NCI-H82 treated with DMSO at 0.1 percent for 48 hours (cell line): ENCODE measurements around the gene CCDC28A.
"Not testable (repeated sequence)": the region's sequence is repeated elsewhere in the genome, so short reads cannot be mapped to it uniquely, and the experiment has no call there.

Source experiments
- DNase-seq: peaks from one replicate; lab custom pipeline; 2025; ENCODE audit not compliant: unreplicated experiment; lab: John Stamatoyannopoulos, UW

Gene CCDC28A

DNA sequence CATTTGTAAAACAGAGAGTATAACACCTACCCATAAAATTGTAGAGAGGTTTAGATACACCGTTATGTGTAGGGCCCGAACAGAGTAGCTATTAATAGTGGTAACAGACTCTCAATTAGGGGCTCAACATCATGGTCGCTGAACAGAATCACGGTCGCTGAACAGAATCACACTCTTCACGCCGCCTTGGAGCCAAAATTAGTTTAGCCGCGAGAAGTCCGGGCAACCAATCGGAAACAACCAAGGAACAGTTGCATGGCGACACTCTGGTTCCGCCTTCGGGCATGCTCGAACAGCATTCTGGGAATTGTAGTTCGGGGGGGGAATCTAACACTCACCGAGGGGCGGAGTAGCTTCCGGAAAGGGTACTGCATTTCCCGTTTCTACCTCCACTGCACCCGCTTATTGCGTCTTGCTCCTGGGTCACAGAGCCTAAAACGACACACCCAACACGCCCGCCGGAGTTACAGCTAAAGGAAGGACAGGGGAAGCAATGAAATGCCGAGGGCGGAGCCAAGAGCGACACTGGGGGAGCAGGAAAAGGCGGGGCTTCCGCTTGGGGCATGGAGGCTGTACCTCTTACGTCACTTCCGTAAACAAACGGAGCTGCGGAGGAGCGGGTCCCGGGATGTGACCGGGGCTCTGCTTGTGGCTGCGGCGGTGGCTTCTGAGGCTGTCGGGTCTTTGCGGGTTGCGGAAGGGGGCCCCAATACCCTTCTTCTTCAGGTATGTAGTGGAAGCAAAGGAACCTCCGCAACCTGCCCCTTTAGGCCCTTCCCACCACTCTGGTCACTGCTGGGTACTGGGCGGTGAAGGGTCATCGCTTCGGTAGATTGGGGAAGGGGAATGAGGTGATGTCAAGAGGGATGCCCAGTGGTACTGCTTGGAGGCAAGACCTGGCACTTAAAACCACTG is at the start of gene CCDC28A:
Gene CCDC28A, plus strand, starts transcription at position 593 of the 915 bp plus-strand sequence. CDS start 2,352 bp downstream, outside the sequence.
- peak; percentile 90 for DNase-seq

DNA sequence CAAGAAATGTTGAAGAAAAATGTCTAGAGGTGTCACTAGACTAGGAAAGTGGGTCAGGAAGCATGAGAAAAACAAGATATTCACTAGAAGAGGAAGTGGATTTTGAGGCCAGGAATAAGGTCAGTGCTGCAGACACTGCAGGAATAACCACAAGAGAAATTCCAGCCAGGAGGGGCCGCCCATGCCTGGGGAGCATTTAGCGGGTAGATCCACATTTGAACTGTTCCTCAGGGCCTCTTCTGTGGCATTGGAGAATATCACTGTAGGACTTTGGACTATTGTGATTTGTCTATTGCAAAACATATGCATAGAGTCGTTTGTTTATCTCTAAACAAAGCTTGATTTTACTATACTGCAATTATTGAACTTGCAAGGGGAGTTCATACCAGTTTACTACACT is 49.6 kb upstream of the CCDC28A start:
- no peak for DNase-seq

DNA sequence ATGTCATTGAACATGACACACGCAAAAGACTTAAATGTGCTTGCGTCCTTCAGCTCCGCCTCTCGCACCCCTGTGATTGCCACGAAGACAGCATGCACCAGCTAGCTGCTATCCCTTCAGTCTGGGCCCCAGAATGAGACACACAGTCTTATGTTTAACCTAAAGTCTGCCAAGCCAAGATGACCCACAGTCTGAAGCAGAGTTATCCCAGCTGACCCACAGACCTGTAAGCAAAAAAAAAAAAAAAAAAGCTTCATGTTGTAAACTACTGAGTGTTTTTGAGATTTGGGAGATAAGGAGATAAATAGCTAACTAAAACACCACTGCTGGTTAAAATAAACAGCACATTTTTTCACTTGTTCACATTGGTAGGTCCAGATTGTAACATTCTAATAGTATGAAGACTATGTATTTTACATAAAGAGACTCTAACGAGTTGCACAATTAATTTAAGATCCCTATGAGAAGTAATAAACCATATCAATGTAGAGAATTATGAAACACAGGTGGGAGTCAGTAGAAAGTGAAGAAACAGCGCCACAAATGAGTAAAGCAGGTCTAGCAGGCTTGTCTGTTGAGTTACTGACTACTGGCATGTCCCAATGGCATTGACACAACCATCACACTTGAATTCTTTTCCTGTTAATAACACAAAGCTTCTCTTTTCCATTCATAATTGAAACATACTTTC is 47.4 kb upstream of the CCDC28A start:
- no peak for DNase-seq

DNA sequence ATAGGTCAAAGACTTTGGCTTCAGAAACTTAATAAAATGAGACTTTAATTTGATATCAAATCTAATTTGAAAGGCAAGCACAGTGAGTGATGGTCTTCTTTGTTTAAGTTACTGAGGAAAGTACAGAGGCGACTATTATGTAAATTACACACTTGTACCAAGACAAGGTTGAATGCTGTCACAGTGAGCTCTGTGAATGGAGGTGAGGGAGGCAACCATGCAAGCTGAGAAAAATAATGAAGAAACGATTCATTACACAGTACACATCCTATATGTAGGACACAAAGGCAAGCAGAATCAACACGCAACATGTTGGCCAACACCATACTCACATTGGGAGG is 46.8 kb upstream of the CCDC28A start:
- no peak for DNase-seq

DNA sequence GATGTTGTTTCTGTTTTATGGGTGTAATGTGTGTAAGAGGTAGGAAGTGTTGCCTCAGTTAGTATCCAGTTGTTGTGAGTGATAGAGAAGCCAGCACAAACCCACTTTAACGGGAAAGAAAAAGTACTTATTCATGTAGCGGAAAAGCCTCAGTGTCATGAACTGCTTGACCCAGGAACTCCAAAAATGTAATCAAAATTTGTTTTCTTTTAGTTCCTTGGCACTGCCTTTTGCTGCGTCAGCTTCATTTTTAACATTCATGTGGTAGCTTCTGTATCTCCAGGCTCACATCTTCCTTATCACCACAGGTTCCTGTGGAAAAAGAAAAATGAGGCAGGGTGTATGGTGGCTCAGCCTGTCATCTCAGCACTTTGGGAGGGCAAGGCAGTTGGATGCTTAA is 46.4 kb upstream of the CCDC28A start:
- DNase-seq: no peak

DNA sequence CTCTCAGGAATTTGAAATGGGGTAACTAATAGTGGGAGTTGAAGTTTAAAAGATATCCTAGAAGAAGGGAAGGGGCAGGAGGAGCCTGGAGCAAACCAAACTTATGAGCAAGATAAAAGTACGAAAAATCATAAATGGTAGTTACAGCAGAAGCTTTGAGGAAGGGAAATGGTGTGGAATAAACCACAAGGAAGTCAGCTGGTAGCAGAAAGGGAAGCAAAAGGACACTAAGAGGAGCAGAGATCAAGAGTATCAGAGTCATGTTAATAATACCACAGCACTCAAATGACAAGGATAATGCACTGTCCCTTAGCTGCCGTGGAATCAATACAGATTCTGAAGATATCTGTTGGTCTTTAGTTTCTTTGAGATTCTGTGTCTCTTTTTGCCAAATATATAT is 44.9 kb upstream of the CCDC28A start:
- DNase-seq: no peak

DNA sequence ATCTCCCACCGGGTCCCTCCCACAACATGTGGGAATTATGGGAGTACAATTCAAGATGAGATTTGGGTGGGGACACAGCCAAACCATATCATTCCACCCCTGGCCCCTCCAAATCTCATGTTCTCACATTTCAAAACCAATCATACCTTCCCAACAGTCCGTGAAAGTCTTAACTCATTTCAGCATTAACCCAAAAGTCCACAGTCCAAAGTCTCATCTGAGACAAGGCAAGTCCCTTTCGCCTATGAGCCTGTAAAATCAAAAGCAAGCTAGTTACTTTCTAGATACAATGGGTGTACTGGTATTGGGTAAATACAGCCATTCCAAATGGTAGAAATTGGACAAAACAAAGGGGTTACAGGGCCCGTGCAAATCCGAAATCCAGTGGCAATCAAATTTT is 43.5 kb upstream of the CCDC28A start:
- DNase-seq: not testable (repeated sequence)

DNA sequence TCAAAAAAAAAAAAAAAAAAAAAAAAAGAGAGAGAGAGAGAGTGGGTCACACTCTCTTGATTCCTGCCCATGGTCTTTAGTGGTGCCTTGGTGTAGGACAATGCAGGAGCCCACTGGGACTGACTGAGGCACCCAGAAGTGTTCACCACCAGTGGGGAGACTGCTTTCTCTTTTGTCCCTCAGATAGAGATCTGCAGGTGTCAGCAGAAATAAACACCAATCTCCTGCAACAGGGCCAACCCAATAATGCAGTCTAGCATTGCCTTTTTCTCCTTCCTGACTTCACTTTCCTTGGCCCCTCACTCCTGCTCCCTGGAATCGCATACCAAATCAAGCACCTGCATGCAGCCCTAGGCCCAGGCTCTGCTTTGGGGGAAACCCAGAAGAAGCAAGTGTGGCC is 39.0 kb upstream of the CCDC28A start:
- no peak for DNase-seq

DNA sequence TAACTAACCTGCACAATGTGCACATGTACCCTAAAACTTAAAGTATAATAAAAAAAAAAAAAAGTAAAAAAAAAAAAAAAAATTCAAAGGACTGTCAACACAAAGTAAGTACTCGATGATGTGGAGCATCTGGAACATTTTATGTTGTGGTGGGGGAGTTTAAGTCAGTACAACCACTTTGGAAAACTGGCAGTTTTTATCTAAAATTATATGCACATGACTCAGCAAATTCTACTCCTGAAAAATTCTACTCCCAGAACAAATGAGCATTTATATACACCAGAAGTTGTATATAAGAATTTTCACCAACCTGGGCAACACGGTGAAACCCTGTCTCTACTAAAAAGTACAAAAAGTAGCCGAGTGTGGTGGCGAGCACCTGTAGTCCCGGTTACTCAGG is 36.9 kb upstream of the CCDC28A start:
- no peak for DNase-seq

DNA sequence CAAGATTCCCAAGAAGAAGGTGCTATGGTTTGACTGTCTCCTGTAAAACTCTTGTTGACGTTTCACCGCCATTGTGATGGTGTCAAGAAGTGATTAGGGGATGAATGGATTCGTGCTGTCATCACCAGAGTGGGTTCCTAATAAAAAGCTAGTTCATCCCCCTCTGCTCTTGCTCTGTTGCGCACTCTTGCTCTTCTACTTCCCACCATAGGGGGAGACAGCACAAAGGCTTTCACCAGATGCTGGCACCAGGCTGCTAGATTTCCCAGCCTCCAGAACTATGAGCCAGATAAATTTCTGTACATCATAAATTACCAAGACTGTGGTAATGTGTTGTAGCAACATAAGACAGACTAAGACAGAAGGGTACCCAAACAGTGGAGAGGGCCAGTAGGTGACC is 21.6 kb upstream of the CCDC28A start:
- DNase-seq: no peak

DNA sequence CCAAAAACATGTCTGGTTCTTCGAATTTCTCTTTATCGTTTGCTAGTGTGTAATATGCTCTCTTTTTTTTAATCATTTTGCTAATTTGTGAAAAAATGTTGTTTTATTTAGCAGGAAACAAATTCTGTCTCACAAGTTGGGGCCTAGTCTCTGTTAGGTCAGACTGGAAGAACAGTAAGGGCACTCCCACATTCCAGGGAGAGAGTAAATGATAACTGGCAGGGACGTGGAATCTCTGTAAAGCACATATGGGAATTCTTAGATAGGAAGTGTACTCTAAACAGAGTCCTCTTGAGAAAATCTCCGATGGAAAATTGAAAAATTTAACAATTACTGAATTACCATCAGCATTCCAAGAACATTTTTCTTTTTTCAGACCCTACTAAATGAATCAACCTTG is 16.4 kb upstream of the CCDC28A start:
- DNase-seq: no peak

DNA sequence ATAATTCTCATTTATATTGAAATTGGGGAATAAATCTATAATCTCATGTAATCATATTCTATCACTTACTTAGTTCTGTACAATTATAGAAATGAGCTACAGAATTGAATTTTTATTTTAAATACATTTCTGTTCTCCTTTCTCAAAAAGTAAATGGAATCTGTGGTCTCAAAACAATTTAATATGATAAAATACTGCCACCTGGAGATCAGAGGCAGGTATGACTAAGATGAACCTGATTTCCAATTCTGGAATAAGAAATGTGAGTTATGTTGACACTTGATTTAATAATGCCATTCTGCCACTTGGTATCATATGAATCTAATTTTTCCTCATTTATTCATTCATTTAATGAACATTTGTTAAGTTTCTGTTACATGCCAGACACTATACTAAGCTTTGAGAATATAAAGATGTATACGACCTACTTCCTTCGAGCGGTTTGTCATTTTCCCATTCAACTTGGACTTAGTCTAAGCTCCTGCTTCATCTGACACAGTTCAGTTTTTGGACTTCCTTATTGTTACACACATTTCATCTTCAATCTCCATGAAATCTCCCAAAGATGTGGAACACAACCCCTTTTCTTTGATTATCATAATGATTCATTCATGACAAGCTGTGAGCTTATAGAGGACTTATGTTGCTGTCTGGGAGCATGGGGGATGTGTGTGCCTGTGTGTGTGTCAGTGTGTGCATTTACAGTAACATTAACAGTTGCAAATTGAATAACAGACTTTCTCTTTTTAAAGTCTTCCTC is 7.5 kb upstream of the CCDC28A start:
- no peak for DNase-seq

DNA sequence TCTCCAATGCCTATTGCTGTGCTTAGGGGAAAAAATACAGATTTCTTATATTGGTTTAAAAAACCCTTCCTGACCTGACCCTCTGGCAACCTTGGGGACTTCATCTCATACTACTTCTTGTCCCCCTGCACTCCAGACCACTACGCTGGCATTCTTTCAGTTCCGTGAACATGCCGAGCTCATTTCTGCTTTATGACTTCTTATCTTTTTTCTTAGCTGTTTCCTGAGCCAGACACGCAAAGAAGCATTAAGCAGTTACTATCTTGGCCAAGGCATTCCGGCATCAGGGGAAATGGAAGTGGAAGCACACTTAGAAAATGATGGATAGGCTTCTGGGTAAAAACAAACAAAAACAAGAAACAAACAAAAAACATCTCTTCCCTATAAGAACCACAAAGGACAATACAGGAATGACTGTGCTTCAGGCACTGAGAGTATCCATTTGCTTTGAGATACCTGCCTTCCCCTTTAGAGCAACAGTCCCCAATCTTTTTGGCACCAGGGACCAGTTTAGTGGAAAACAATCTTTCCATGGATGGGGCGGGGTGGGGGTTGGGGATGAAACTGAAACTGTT is 4.4 kb upstream of the CCDC28A start:
- no peak for DNase-seq

DNA sequence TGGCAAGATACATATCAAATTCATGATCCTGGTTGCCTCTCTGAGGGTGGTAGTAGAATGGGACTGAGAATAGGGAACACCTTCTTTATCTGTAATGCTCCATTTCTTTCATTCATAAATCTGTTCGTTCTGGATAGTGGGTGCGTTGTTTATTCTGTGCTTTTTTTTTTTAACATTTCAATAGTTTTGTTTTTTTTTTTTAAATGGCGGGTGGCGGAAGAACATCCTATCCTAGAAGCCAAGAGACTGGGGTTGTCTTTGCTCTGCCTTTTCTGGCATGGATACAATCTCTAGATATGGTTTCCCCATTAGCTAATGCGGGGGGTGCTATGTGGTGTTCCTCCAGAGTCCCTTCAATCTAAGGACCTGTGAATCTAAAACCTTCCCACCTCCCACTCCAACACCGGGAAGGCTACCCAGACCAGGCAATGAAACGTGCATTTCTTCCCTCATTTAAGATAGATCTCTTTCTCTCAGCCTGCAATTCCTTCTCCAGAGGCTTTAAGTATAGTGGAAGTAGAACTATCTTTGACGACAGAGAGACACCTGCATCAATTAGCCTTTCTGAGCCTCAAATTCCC is 883 bp upstream of the CCDC28A start:
- no peak for DNase-seq

DNA sequence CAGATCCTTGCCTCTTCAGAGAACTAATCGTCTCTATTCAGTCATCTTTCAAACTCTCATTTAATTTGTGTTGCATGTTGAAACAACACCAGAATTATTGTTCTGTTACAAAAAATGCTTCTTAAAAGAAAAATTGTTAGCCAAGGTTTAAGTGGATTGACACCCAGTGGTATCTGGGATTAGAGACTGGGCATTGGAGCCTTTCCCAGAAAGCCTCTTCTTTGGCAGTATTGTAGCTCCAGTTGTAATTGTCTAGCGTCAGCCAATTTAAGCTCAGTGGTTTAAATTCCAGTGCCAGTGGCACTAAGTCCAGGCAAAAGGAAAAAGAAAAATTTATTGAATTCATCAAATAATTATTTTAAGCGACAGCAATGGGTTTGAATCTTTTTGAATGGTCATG is 801 bp downstream of the CCDC28A start:
- no peak for DNase-seq

DNA sequence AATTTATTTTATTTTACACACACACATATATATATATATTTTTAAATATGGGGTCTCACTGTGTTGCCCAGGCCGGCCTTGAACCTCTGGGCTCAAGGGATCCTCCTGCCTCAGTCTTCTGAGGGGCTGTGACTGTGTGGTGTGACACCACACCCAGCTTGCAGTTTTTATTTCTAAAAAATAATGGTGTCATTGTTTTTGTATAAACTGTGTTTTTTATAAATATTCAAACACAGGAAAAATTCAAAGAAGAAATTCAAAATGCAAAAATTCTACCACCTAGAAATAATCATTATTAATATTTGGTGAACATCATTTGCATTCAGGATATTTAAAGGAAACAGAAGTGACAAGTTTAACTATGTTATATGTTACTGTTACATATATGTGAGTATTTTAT is 3.1 kb downstream of the CCDC28A start:
- no peak for DNase-seq

DNA sequence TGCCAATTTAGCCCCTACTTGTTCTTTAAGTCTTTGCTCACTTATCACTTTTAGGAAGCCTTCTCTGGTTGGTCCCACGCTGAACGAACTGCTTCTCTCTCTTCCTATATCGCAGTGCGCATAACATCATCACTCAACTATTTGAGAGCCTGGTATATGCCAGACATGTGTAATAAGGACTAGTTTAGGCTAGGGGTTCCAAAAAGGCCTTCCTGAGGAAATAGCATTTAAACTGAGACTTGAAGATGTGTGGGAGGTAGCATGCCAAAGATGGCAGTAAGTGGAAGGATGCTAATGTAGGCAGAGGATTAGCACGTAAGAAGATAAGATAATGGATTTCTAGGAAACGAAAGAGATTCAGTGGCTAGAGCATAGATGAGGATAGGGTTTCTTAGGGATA is 4.8 kb downstream of the CCDC28A start:
- no peak for DNase-seq

DNA sequence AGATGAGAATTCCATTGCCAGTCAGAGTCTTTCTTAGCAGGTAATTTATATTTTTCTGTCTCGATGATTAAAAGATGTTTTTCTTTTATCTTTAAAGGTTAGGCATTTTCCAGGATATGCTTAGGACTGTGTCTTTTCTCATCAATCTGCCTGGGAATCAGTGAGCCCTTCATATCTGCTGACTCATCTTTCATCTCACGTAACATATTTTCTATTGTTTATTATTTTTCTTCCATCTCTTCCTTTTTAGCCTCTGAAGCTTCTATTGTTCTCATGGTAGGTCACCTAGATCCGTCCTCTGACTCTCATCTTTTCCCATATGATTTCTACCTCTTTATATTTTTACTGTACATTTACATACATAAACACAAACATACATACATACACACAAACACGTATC is 8.7 kb downstream of the CCDC28A start:
- no peak for DNase-seq

DNA sequence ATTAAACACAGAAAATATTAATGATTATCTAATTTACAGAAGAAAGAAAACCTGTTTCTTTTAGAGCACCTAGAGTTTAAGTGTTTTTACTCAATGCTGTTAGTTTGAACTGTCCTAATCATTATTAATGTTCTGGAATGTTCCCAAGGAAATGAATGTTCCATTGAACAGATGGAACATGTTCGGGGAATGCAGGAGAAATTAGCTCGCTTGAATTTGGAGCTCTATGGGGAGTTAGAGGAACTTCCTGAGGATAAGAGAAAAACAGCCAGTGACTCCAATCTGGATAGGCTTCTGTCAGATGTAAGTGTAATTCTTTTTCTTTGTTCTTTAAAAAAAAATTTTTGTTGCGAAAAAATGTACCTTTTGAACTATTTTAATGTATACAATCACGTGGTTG is 11.5 kb downstream of the CCDC28A start:
- no peak for DNase-seq

DNA sequence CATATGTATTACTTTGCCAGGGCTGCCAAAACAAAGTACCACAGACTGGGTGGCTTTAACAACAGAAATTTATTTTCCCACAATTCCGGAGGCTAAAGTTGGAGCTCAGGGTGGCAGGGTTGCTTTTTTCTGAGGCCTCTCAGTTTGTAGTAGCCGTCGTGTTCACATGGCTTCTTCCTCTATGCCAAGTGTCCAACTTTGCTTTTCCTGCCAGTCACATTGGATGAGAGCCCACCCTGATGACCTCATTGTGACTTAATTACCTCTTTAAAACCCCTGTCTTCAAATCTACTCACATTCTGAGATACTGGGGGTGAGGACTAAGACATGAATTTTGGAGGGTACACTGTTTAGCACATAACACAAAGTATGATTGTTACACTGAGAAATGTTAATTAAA is 12.4 kb downstream of the CCDC28A start:
- no peak for DNase-seq

DNA sequence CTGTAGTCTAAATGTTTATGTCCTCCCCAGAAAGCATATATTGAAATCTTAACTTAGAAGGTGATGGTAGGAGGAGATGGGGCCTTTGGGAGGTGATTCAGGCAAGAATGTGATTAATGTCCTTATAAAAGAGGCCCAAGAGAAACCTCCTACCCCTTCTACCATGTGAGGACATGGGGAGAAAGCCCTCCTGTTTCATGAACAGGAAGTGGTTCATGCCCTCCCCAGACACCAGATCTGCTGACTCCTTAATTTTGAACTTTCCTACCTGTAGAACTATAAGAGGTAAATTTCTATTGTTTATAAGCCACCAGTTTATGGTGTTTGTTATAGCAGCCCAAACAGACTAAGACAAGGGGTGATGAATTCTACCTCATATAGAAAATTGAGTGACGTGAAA is 13.6 kb downstream of the CCDC28A start:
- DNase-seq: no peak
